EL (cell line): ENCODE data around the gene CLCF1.

Experiments used
- DNase-seq: peaks from one replicate; pipeline ENCODE4 v3.0.0-alpha.2; 2016

The CLCF1 gene

GRCh38 chr11:67395555-67396258 lies 22.3 kb upstream of the CLCF1 start:
- DNase-seq: no peak

- DNase-seq: no peak
Observed at GRCh38 chr11:67393990-67394389, 20.6 kb upstream of the CLCF1 start.

GRCh38 chr11:67393437-67393836 lies 20.0 kb upstream of the CLCF1 start:
- DNase-seq: no peak

- no peak for DNase-seq
Observed at GRCh38 chr11:67392183-67392715, 18.9 kb upstream of the CLCF1 start.

GRCh38 chr11:67391304-67392182 lies 18.1 kb upstream of the CLCF1 start, which contains the start of gene RAD9A:
Gene RAD9A (plus strand): TSS chr11:67391986. CDS start chr11:67392045, 59 bp downstream.
- DNase-seq: peak; percentile 95

- DNase-seq: no peak
Observed at GRCh38 chr11:67390947-67391303, 17.5 kb upstream of the CLCF1 start.

- DNase-seq: peak; percentile 33
Observed at GRCh38 chr11:67389477-67389876, 16.1 kb upstream of the CLCF1 start.

GRCh38 chr11:67387518-67387917 lies 14.1 kb upstream of the CLCF1 start:
- no peak for DNase-seq

GRCh38 chr11:67387069-67387468 lies 13.7 kb upstream of the CLCF1 start:
- DNase-seq: no peak

- peak; percentile 68 for DNase-seq
Observed at GRCh38 chr11:67384851-67385366, 11.5 kb upstream of the CLCF1 start.

- DNase-seq: peak; percentile 78
Observed at GRCh38 chr11:67382276-67383136, 9.1 kb upstream of the CLCF1 start.

GRCh38 chr11:67381244-67381972 lies 8.0 kb upstream of the CLCF1 start:
- DNase-seq: no peak

- DNase-seq: peak; percentile 84
Observed at GRCh38 chr11:67379061-67380058, 6.0 kb upstream of the CLCF1 start.

GRCh38 chr11:67378544-67378943 lies 5.1 kb upstream of the CLCF1 start:
- no peak for DNase-seq

GRCh38 chr11:67376873-67377808 lies 3.7 kb upstream of the CLCF1 start:
- no peak for DNase-seq

GRCh38 chr11:67376063-67376820 lies 2.8 kb upstream of the CLCF1 start:
- DNase-seq: no peak

GRCh38 chr11:67375320-67376055 lies 2.1 kb upstream of the CLCF1 start:
- no peak for DNase-seq
